GM19023 (cell line): ENCODE measurements around the gene STAT4.

Experiments used
- ATAC-seq: cut with Tn5 transposase; IDR thresholded peaks from one replicate; pipeline ENCODE4 v1.9.1; 2021; ENCODE audit warnings: mild to moderate bottlenecking, moderate library complexity; ENCODE audit not compliant: unreplicated experiment

STAT4 gene

GRCh38 chr2:191148281-191148680, 2.5 kb downstream of the STAT4 start:
- ATAC-seq, result no peak

GRCh38 chr2:191145769-191146471, 4.9 kb downstream of the STAT4 start:
- no peak for ATAC-seq

- no peak for ATAC-seq
These were observed 6.6 kb downstream of the STAT4 start for GRCh38 chr2:191144217-191144616.

GRCh38 chr2:191143791-191144190, 7.0 kb downstream of the STAT4 start:
- no peak for ATAC-seq

GRCh38 chr2:191128911-191129304, 21.9 kb downstream of the STAT4 start:
- ATAC-seq, result no peak

- peak; percentile 82 for ATAC-seq
These were observed 22.5 kb downstream of the STAT4 start for GRCh38 chr2:191128172-191128910.

GRCh38 chr2:191127235-191127634, 23.6 kb downstream of the STAT4 start:
- ATAC-seq, result no peak

GRCh38 chr2:191126386-191127085, 24.3 kb downstream of the STAT4 start:
- ATAC-seq, result no peak

GRCh38 chr2:191125646-191126045, 25.1 kb downstream of the STAT4 start:
- no peak for ATAC-seq

GRCh38 chr2:191122638-191123294, 28.0 kb downstream of the STAT4 start:
- no peak for ATAC-seq

GRCh38 chr2:191117341-191117740, 33.5 kb downstream of the STAT4 start:
- no peak for ATAC-seq

GRCh38 chr2:191115804-191116203, 35.0 kb downstream of the STAT4 start:
- ATAC-seq, result no peak

GRCh38 chr2:191115391-191115790, 35.4 kb downstream of the STAT4 start:
- peak; percentile 45 for ATAC-seq

GRCh38 chr2:191114403-191114886, 36.3 kb downstream of the STAT4 start:
- ATAC-seq, result peak; percentile 73

- ATAC-seq, result no peak
These were observed 37.0 kb downstream of the STAT4 start for GRCh38 chr2:191113761-191114160.

GRCh38 chr2:191112448-191112901, 38.3 kb downstream of the STAT4 start:
- no peak for ATAC-seq

- peak; percentile 43 for ATAC-seq
These were observed 40.9 kb downstream of the STAT4 start for GRCh38 chr2:191109888-191110287.

- no peak for ATAC-seq
These were observed 42.5 kb downstream of the STAT4 start for GRCh38 chr2:191108331-191108730.

GRCh38 chr2:191105082-191105481, 45.7 kb downstream of the STAT4 start:
- no peak for ATAC-seq

GRCh38 chr2:191103774-191104173, 47.0 kb downstream of the STAT4 start:
- ATAC-seq, result no peak

GRCh38 chr2:191100216-191100615, 50.6 kb downstream of the STAT4 start:
- no peak for ATAC-seq
